Body of pancreas (tissue), 4 donors: ENCODE data around the gene THSD8. TPM values are rescaled to one million over a fixed set of nuclear protein-coding genes. Genes with fewer than 3 reads are reported as not detected.

Source experiments
- ATAC-seq: fragments of 150-250 bp; one replicate; pipeline ENCODE4 v1.9.1; 2016
- DNase-seq, 4 donors: peaks; one replicate each; pipeline ENCODE4 v3.0.0-alpha.2; 2019
- H3K27ac ChIP-seq, 4 donors: fragments of 200-600 bp; sonication (generic); 1 replicate in 3 of 4; 2 replicates in 1 of 4; pipeline versions ENCODE4 v1.5.1 to v1.6.1; 2016 to 2019; ENCODE audit warnings: mild to moderate bottlenecking in 1 of 4, mixed read lengths in 1 of 4, moderate library complexity in 1 of 4
- H3K27me3 ChIP-seq, 2 donors: fragments of 200-600 bp; sonication (generic); one replicate each; pipeline ENCODE4 v1.6.0; 2016; ENCODE audit warnings: mild to moderate bottlenecking in 1 of 2
- H3K36me3 ChIP-seq, 2 donors: fragments of 200-600 bp; sonication (generic); replicated peaks in 1 of 2; 2 replicates each; pipeline ENCODE4 v1.5.1; 2016; ENCODE audit warnings: low read depth in 2 of 2; ENCODE audit not compliant: insufficient read depth in 1 of 2
- H3K4me1 ChIP-seq: fragments of 200-600 bp; sonication (generic); one replicate; pipeline ENCODE4 v1.6.0; 2016
- H3K4me3 ChIP-seq, 2 donors: fragments of 200-600 bp; sonication (generic); 1 replicate in 1 of 2; 2 replicates in 1 of 2; pipeline ENCODE4 v1.5.1; 2016 to 2019
- H3K9me3 ChIP-seq, 3 donors: fragments of 200-600 bp; sonication (generic); 1 replicate in 2 of 3; 2 replicates in 1 of 3; pipeline ENCODE4 v1.5.1; 2016
- POLR2A ChIP-seq, 3 donors: fragments of 450-650 bp; IDR thresholded peaks; one replicate each; pipeline ENCODE4 v1.6.1; 2016; ENCODE audit warnings: antibody characterized with exemption in 3 of 3, mild to moderate bottlenecking in 2 of 3
- WGBS, 2 donors: methylation state at CpG; one replicate each; pipeline ENCODE4 v1.1.5; 2017; 5-methylcytosine and 5-hydroxymethylcytosine counted together
- intact Hi-C: fragments of 100-400 bp; cut with DNase I; formaldehyde crosslinking; loops from one replicate; pipeline ENCODE4 v1.15.1; 2023
- total RNA-seq, 2 donors: library from RNA; depleted of rRNA; stranded (reverse); fragments of >200 nt; gene quantifications; one replicate each; pipeline ENCODE4 v1.1.0, GENCODE V29; 2016
- TF ChIP-seq, protein P1 (sequence below), 7 experiments: fragments of 450-650 bp in 4 of 7; fragments of 200-600 bp in 3 of 7; sonication (generic) in 3 of 7; IDR thresholded peaks; one replicate each; pipeline ENCODE4 v1.5.1; 2016 to 2019; ENCODE audit warnings: antibody characterized with exemption in 7 of 7

Gene THSD8
- total RNA-seq, 2 donors from 2014 or later, result not detected

DNA sequence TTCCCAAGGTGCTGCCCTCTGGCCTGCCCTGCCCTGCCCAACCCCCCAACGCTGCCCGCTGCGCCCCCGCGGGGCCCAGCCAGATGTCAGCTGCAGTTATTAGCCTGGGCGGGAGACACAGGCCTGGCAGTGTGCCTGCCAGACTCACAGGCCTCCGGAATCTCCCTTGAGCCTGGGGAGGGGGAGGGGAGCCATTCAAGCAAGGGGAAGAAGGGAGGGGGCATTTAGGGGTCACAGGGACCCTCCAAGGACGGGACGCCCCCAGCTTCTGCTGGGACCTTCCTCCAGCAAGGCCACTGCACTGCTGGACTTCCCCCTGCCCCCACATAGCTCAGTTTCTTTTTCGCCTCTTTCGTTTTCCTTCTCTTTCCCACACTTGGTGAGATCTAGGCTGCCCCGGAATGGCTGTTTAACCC is 13.2 kb upstream of the THSD8 start:
- no peak for ATAC-seq
- intact Hi-C loops, result no loop called here
- Histone ChIP-seq H3K9me3 (no peaks in the 10 kb centered on the region), H3K4me1 (peaks cover 70% of the 10 kb centered on the region), H3K36me3 (no peaks in the 10 kb centered on the region), H3K27ac (peak overlapping the region; percentile 94 to 100 (median 98)), H3K27me3 (no peaks in the 10 kb centered on the region), H3K4me3 (no peak overlapping the region)
- DNase-seq, result peak; percentile 80 to 89 (median 88)
- 1 to 4% methylated on average over 5 to 12 of the region's 12 CpGs for WGBS, 2 donors
- TF ChIP-seq POLR2A (IDR thresholded peaks at IDR 0.05), result no peak
- TF ChIP-seq, protein P1, sequence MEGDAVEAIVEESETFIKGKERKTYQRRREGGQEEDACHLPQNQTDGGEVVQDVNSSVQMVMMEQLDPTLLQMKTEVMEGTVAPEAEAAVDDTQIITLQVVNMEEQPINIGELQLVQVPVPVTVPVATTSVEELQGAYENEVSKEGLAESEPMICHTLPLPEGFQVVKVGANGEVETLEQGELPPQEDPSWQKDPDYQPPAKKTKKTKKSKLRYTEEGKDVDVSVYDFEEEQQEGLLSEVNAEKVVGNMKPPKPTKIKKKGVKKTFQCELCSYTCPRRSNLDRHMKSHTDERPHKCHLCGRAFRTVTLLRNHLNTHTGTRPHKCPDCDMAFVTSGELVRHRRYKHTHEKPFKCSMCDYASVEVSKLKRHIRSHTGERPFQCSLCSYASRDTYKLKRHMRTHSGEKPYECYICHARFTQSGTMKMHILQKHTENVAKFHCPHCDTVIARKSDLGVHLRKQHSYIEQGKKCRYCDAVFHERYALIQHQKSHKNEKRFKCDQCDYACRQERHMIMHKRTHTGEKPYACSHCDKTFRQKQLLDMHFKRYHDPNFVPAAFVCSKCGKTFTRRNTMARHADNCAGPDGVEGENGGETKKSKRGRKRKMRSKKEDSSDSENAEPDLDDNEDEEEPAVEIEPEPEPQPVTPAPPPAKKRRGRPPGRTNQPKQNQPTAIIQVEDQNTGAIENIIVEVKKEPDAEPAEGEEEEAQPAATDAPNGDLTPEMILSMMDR (IDR thresholded peaks at IDR 0.05), result no peak

DNA sequence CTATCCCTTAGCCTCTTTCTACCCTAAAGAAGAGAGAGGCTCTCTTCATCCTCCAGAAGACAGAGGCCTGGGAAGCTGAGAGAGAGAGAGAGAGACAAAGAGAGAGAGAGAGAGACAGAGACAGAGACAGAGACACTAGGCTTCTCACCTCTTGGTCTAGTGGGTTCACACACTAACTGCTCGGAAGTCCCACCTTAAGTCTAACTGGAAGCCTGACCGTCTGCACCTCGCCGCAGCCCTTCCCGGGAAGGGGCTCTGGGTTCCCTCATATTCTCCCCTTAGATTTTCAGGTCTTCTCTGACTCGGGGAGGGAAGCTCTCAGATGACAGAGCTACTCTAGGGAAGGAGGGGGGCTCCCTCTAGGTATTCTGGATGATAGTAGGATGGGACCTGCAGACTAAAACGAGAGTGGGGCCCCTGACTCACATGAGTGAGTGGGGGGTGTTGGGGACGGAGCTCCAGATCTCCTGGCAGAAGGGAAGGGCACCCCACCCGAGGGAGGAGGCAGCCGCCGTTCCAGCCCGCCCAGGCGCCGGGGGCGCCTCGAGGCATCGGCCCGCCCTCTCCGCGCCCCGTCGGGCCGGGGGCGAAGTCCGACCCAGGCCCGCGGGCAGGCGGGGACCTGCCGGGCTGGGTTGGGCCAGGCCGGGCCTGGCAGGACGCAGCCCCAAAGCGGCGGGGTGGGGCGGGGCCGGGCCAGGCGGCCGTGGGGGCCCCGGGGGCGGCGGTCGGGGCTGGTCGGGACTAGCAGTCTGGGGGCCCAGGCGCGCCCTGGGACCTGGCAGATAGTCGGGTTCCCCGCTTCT is 12.6 kb upstream of the THSD8 start:
- H3K36me3 ChIP-seq, result no peaks in the 10 kb centered on the region
- WGBS, 2 donors, result 6 to 8% methylated on average over 4 to 39 of the region's 46 CpGs
- H3K27me3 ChIP-seq, result no peaks in the 10 kb centered on the region
- H3K4me3 ChIP-seq, result no peak overlapping the region
- intact Hi-C loops, result no loop called here
- ATAC-seq (peak; percentile 1), DNase-seq (no peak)
- peak overlapping the region; percentile 94 to 100 (median 98) for H3K27ac ChIP-seq
- H3K4me1 ChIP-seq, result peaks cover 70% of the 10 kb centered on the region
- TF ChIP-seq, protein P1 (IDR thresholded peaks at IDR 0.05), result no peak
- TF ChIP-seq POLR2A (IDR thresholded peaks at IDR 0.05), result no peak
- no peaks in the 10 kb centered on the region for H3K9me3 ChIP-seq

DNA sequence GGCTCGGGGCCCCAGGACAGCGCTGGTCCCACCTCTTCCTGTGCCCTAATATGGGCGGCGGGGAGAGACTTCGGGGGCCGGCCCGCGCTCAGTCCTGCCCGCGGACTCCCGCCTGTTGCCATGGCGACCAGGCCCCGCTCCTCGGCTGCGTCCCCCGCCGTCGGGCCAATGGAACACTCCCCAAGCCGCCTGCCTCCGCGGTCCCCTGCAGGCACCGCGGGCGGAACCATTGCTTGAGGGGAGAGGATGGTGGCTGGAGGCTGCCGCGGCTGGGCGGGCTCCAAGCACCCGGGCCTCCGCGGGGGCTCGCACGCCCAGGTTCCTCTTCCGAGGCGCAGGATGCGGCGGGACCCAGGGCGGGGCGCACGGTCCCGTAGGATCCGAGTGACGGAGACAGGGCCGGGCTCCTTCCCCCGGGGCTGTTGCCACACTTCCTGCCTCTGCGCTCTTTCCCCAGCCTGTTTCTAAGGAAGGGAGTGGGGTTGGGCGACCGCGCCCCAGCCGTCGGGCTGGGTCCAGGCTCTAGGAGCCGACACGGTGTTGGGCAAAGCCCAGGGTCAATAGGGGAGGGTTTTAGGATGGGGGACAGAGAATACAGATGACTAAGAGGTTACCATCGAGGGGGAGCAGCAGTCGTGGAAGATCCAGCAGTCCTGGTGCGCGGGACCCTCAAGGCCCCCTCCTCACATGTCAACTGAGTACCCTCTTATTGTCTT is 11.8 kb upstream of the THSD8 start:
- peak; percentile 95 to 98 (median 97) for DNase-seq
- no peak overlapping the region for H3K4me3 ChIP-seq
- H3K4me1 ChIP-seq, result peaks cover 71% of the 10 kb centered on the region
- TF ChIP-seq, protein P1 (IDR thresholded peaks at IDR 0.05), result no peak
- TF ChIP-seq POLR2A (IDR thresholded peaks at IDR 0.05), result peak; percentile 81 to 96 (median 86)
- intact Hi-C loops, result no loop called here
- H3K9me3 ChIP-seq, result no peaks in the 10 kb centered on the region
- WGBS, 2 donors, result 0% methylated on average over 14 to 52 of the region's 56 CpGs
- ATAC-seq, result peak; percentile 49
- no peaks in the 10 kb centered on the region for H3K27me3 ChIP-seq
- H3K36me3 ChIP-seq, result no peaks in the 10 kb centered on the region
- peak overlapping the region; percentile 94 to 100 (median 98) for H3K27ac ChIP-seq

DNA sequence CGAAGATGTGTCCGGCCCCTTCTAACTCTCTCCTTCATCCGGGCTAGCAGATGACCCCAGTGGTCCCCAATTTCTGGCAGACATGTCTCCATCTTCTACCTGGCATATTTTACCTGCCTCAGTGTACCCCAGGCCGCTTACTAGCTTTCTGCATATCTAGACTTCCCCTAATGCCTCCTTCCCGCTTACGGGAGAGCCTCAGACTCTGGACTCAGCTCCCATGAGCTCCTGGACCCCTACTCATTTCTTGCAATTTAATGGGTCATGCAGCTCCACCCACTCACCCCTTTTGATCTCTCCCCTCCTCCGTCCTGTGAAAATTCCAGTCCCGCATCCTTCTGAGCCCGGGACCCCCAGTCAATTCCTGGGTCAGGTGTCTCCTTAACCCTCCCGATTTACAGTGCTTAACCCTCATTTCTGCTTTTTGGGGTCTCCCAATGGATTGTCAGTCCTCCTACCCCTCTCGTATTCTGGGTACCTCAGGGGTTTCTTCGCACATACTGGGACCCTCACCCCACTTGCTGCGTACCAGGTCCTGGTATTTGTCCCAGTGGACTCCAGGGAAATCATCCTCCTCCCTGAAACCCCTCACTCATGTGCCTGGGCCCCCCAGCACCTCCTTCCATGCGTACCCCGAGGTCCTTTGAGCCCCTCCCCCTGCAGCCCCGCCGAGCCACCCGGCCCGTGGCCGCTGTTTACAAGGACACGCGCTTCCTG is 11.1 kb upstream of the THSD8 start:
- no peaks in the 10 kb centered on the region for H3K36me3 ChIP-seq
- ATAC-seq (no peak), DNase-seq (no peak)
- H3K4me1 ChIP-seq, result peaks cover 64% of the 10 kb centered on the region
- TF ChIP-seq POLR2A (IDR thresholded peaks at IDR 0.05), result no peak
- TF ChIP-seq, protein P1 (IDR thresholded peaks at IDR 0.05), result no peak
- H3K9me3 ChIP-seq, result no peaks in the 10 kb centered on the region
- intact Hi-C loops, result no loop called here
- WGBS, 2 donors, result 1 to 2% methylated on average over 15 to 22 of the region's 22 CpGs
- peak overlapping the region; percentile 94 to 100 (median 98) for H3K27ac ChIP-seq
- no peaks in the 10 kb centered on the region for H3K27me3 ChIP-seq
- H3K4me3 ChIP-seq, result no peak overlapping the region
